IMR-90 (cell line): ENCODE data around the gene DUSP22. TPM values are rescaled to one million over a fixed set of nuclear protein-coding genes. Genes with fewer than 3 reads are reported as not detected.

Experiments used
- ATAC-seq: fragments of 200-7000 bp; cut with Tn5 transposase; 2 replicates; pipeline ENCODE4 v1.9.1; 2020; ENCODE audit warnings: low read depth, mild to moderate bottlenecking, moderate library complexity
- BruUV-seq: library from RNA; stranded (reverse); fragments of 400-500 nt; replicated peaks from 2 replicates; lab custom pipeline; 2021; lab: Mats Ljungman, UMichigan
- CTCF ChIA-PET: fragments of 300-600 bp; formaldehyde crosslinking; extraction: SDS; loops from one replicate; lab custom pipeline; 2021; ENCODE audit warnings: antibody characterized with exemption; lab: Yijun Ruan, JAX
- POLR2A ChIA-PET: fragments of 300-600 bp; sonication (Branson Sonifier 250); formaldehyde crosslinking; loops from one replicate; lab custom pipeline; 2022; ENCODE audit warnings: antibody characterized with exemption; ENCODE audit not compliant: unreplicated experiment; lab: Charles Lee
- DNase-seq: peaks from one replicate; pipeline ENCODE4 v3.0.0; 2013
- H2AFZ ChIP-seq: replicated peaks from 2 replicates; pipeline ENCODE3; 2013; ENCODE audit warnings: low read length, mild to moderate bottlenecking; ENCODE audit not compliant: poor library complexity
- H2AK5ac ChIP-seq: 2 replicates; pipeline ENCODE4 v1.6.1; 2013; ENCODE audit warnings: low read depth, low read length, inconsistent platforms
- H2AK9ac ChIP-seq: replicated peaks from 2 replicates; pipeline ENCODE3; 2013; ENCODE audit warnings: mild to moderate bottlenecking, low read depth, low read length, moderate library complexity; ENCODE audit not compliant: poor library complexity
- H2BK120ac ChIP-seq: 2 replicates; pipeline ENCODE4 v1.6.1; 2013; ENCODE audit warnings: low read depth, low read length, inconsistent platforms
- H2BK15ac ChIP-seq: 3 replicates; pipeline ENCODE4 v1.6.1; 2013; ENCODE audit warnings: low read depth, low read length, inconsistent platforms
- H2BK20ac ChIP-seq: 2 replicates; pipeline ENCODE4 v1.6.1; 2013; ENCODE audit warnings: low read depth, mild to moderate bottlenecking, inconsistent platforms, low read length, moderate library complexity
- H2BK5ac ChIP-seq: 2 replicates; pipeline ENCODE4 v1.6.1; 2013; ENCODE audit warnings: mild to moderate bottlenecking, low read depth, low read length, inconsistent platforms; ENCODE audit not compliant: poor library complexity, severe bottlenecking
- H3K14ac ChIP-seq: replicated peaks from 2 replicates; pipeline ENCODE4 v1.6.1; 2013; ENCODE audit warnings: low read depth, low read length, inconsistent platforms
- H3K18ac ChIP-seq: 2 replicates; pipeline ENCODE4 v1.6.1; 2013; ENCODE audit warnings: low read depth, low read length, control low read depth
- H3K23ac ChIP-seq: 2 replicates; pipeline ENCODE4 v1.6.1; 2013; ENCODE audit warnings: low read depth, low read length, inconsistent platforms
- H3K27ac ChIP-seq: 2 replicates; pipeline ENCODE4 v1.5.1; 2013; ENCODE audit warnings: mild to moderate bottlenecking, control low read depth, low read length; ENCODE audit not compliant: insufficient read depth
- H3K27me3 ChIP-seq: 2 replicates; pipeline ENCODE4 v1.6.1; 2013; ENCODE audit warnings: low read length; ENCODE audit not compliant: control insufficient read depth, insufficient read depth
- H3K36me3 ChIP-seq: 2 replicates; pipeline ENCODE4 v1.6.1; 2013; ENCODE audit warnings: low read length, mixed read lengths; ENCODE audit not compliant: control insufficient read depth, insufficient read depth
- H3K4ac ChIP-seq: 2 replicates; pipeline ENCODE4 v1.6.1; 2013; ENCODE audit warnings: low read depth, low read length, inconsistent platforms
- H3K4me1 ChIP-seq: 2 replicates; pipeline ENCODE4 v1.6.1; 2013; ENCODE audit warnings: low read length, mixed read lengths; ENCODE audit not compliant: control insufficient read depth, insufficient read depth
- H3K4me2 ChIP-seq: 2 replicates; pipeline ENCODE4 v1.6.1; 2013; ENCODE audit warnings: low read depth, mild to moderate bottlenecking, control low read depth, low read length, moderate library complexity
- H3K4me3 ChIP-seq: 2 replicates; pipeline ENCODE4 v1.5.1; 2013; ENCODE audit warnings: low read depth, mild to moderate bottlenecking, control low read depth, low read length, moderate library complexity; ENCODE audit not compliant: insufficient read depth
- H3K56ac ChIP-seq: 2 replicates; pipeline ENCODE4 v1.6.1; 2013; ENCODE audit warnings: low read length, inconsistent platforms; ENCODE audit not compliant: insufficient read depth; ENCODE audit errors: extremely low read depth
- H3K79me1 ChIP-seq, 2 experiments: 2 replicates each; pipeline ENCODE4 v1.6.1; 2013; ENCODE audit warnings: low read length in 2 of 2, inconsistent platforms in 1 of 2, low read depth in 1 of 2
- H3K9ac ChIP-seq: 2 replicates; pipeline ENCODE4 v1.6.1; 2013; ENCODE audit warnings: low read depth, low read length, control low read depth
- H3K9me1 ChIP-seq: 2 replicates; pipeline ENCODE4 v1.6.1; 2013; ENCODE audit warnings: low read length, inconsistent platforms; ENCODE audit not compliant: insufficient read depth
- H3K9me3 ChIP-seq: 2 replicates; pipeline ENCODE4 v1.6.1; 2013; ENCODE audit warnings: low read length; ENCODE audit not compliant: control insufficient read depth, insufficient read depth
- H4K20me1 ChIP-seq: 2 replicates; pipeline ENCODE4 v1.6.1; 2013; ENCODE audit warnings: low read length, inconsistent platforms; ENCODE audit not compliant: insufficient read depth
- H4K5ac ChIP-seq: 2 replicates; pipeline ENCODE4 v1.6.1; 2013; ENCODE audit warnings: mild to moderate bottlenecking, low read depth, low read length, control low read depth
- H4K8ac ChIP-seq, 2 experiments: 2 replicates each; pipeline ENCODE4 v1.6.1; 2013; ENCODE audit warnings: low read depth in 2 of 2, low read length in 2 of 2, control low read depth in 1 of 2, inconsistent platforms in 1 of 2
- H4K91ac ChIP-seq: 2 replicates; pipeline ENCODE4 v1.6.1; 2013; ENCODE audit warnings: low read depth, low read length, inconsistent platforms; ENCODE audit not compliant: insufficient read depth
- CEBPB ChIP-seq: IDR thresholded peaks from 2 replicates; pipeline ENCODE4 v1.6.1; 2012; ENCODE audit warnings: low read depth, low read length, improper control_type of control experiment
- CHD1 ChIP-seq: IDR thresholded peaks from 2 replicates; pipeline ENCODE4 v1.6.1; 2012; ENCODE audit warnings: low read depth, low read length, improper control_type of control experiment
- ELK1 ChIP-seq: fragments of 150-350 bp; IDR thresholded peaks from 2 replicates; pipeline ENCODE4 v1.6.1; 2016; ENCODE audit warnings: low read depth, mild to moderate bottlenecking, low read length, moderate library complexity, borderline replicate concordance
- FOS ChIP-seq: fragments of 150-350 bp; IDR thresholded peaks from 2 replicates; pipeline ENCODE4 v1.6.1; 2016; ENCODE audit warnings: low read depth, low read length
- MAFK ChIP-seq: IDR thresholded peaks from 2 replicates; pipeline ENCODE4 v1.6.1; 2012; ENCODE audit warnings: low read depth, low read length, improper control_type of control experiment
- POLR2A ChIP-seq: IDR thresholded peaks from 2 replicates; pipeline ENCODE4 v1.6.1; 2012; ENCODE audit warnings: mild to moderate bottlenecking, low read depth, low read length
- RCOR1 ChIP-seq: IDR thresholded peaks from 2 replicates; pipeline ENCODE4 v1.6.1; 2012; ENCODE audit warnings: mild to moderate bottlenecking, low read length, improper control_type of control experiment; ENCODE audit not compliant: insufficient replicate concordance
- RFX5 ChIP-seq: IDR thresholded peaks from 2 replicates; pipeline ENCODE4 v1.8.0; 2012; ENCODE audit warnings: low read depth, mild to moderate bottlenecking, low read length, moderate library complexity
- SMC3 ChIP-seq: fragments of 150-350 bp; IDR thresholded peaks from 2 replicates; pipeline ENCODE4 v1.6.1; 2016; ENCODE audit warnings: low read depth, mild to moderate bottlenecking, antibody characterized with exemption, low read length, moderate library complexity
- USF2 ChIP-seq: fragments of 150-350 bp; IDR thresholded peaks from 2 replicates; pipeline ENCODE4 v1.6.1; 2017; ENCODE audit warnings: mild to moderate bottlenecking, antibody characterized with exemption, low read length, low read depth
- WGBS, 2 experiments: methylation state at CpG; one replicate each; pipeline versions ENCODE4 v1.1.5 to v1.1.7; 2013; ENCODE audit warnings: missing lambda C conversion rate in 2 of 2; ENCODE audit not compliant: insufficient read length in 1 of 2; ENCODE audit errors: extremely low coverage in 2 of 2; 5-methylcytosine and 5-hydroxymethylcytosine counted together
- dilution Hi-C: fragments of 300-500 bp; cut with HindIII; formaldehyde crosslinking; loops from one replicate; pipeline ENCODE4 v1.14.3; 2018; ENCODE audit warnings: low sequenced_read_pairs; ENCODE audit not compliant: unreplicated experiment
- in situ Hi-C: fragments of 300-500 bp; cut with MboI; formaldehyde crosslinking; loops from 3 replicates; pipeline ENCODE4 v1.14.3; 2019; ENCODE audit warnings: low sequenced_read_pairs, inconsistent platforms, mixed read lengths
- intact Hi-C: fragments of 100-400 bp; cut with micrococcal nuclease; formaldehyde crosslinking; loops from 2 replicates; pipeline ENCODE4 v1.10.0; 2022
- polyA plus RNA-seq, 3 experiments: library from polyadenylated mRNA; depleted of rRNA; stranded (reverse); fragments of >200 nt; gene quantifications; 2 replicates each; pipeline ENCODE4 v1.2.3, GENCODE V29; 2012; ENCODE audit warnings: low replicate concordance in 1 of 3
- total RNA-seq: library from RNA; depleted of rRNA; stranded (reverse); fragments of >200 nt; gene quantifications from 2 replicates; pipeline ENCODE4 v1.2.3, GENCODE V29; 2012

Gene DUSP22
- total and polyA plus RNA-seq, 2 of the 4 experiments (the other 2 are of a cell fraction), result 7.1 to 8.2 TPM

- TF ChIP-seq RFX5, result no peak
- no peak for TF ChIP-seq SMC3
Measured at GRCh38 chr6:382883-383810, 90.9 kb downstream of the DUSP22 start (continued).

DNA sequence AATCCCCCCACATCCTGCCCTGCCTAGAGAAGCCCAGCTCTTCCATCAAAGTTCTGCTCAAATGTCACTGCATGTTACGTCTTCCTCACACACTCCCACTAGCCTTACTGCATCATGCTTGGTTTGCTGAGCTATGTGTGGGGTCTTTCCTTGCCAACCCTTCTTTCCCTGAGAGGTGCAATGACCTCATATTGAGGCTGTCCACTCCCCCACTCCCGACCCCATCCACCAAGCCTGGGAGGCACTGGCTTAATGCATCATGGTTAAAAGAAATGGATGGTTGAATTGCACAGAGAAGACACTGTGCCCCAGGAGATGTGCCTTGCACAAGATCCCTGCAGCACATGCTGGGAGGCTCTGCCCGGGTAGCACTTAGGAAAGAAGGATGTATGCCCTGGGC, 91.6 kb downstream of the DUSP22 start:
- BruUV-seq, result no TSS peak
- Histone ChIP-seq H2BK20ac (no peak overlapping the region), H3K36me3 (no peaks in the 10 kb centered on the region), H4K20me1 (no peaks in the 10 kb centered on the region), H3K9me1 (no peaks in the 10 kb centered on the region), H3K4me3 (no peak overlapping the region), H3K9ac (no peak overlapping the region), H3K27me3 (peaks cover 44% of the 10 kb centered on the region), H3K4ac (no peak overlapping the region), H2AFZ (no peak overlapping the region), H2BK15ac (no peak overlapping the region), H3K27ac (no peak overlapping the region), H3K9me3 (peaks cover 12% of the 10 kb centered on the region), H4K5ac (no peak overlapping the region), H2BK5ac (no peak overlapping the region), H2AK5ac (no peak overlapping the region), H3K4me1 (peaks cover 4% of the 10 kb centered on the region; the same call in 1 of the 2 replicates), H3K56ac (no peak overlapping the region), H2BK120ac (no peak overlapping the region), H3K4me2 (no peak overlapping the region), H4K8ac (no peak overlapping the region), H4K91ac (no peak overlapping the region), H3K18ac (no peak overlapping the region), H3K14ac (no peak overlapping the region), H2AK9ac (no peak overlapping the region), H3K79me1 (no peaks in the 10 kb centered on the region), H3K23ac (no peak overlapping the region)
- intact Hi-C loops, result no loop called here
- DNase-seq, result no peak
- in situ Hi-C loops, result no loop called here
- ChIA-PET CTCF (interaction anchor here (0.8 kb wide), 1 partner anchor 11 kb away, joined by 3 read pairs; no protein-coding TSS in a partner anchor), POLR2A (no interaction called here)
- dilution Hi-C loops, result no loop called here
- TF ChIP-seq CHD1 (no peak), POLR2A (no peak), USF2 (no peak), CEBPB (no peak), RCOR1 (no peak), MAFK (no peak), SMC3 (no peak), ELK1 (no peak), FOS (no peak)
- ATAC-seq, result no peak
- no CpG with 5 or more reads among the region's 3 CpGs for WGBS, 2 experiments
